GM12878 (cell line): ENCODE measurements around the gene OR56B1. TPM values are rescaled to one million over a fixed set of nuclear protein-coding genes. Genes with fewer than 3 reads are reported as not detected.
A peak's percentile ranks its signal among the peaks of the same experiment; 100 is the strongest.

Experiments used
- ATAC-seq: fragments of 200-7000 bp; cut with Tn5 transposase; 3 replicates; pipeline ENCODE4 v1.9.1; 2020; ENCODE audit warnings: mild to moderate bottlenecking, moderate library complexity
- BruUV-seq: library from RNA; stranded (reverse); fragments of 400-500 nt; replicated peaks from 2 replicates; lab custom pipeline; 2021; lab: Mats Ljungman, UMichigan
- CTCF ChIA-PET: fragments of 300-600 bp; sonication (Branson Sonifier 250); formaldehyde crosslinking; extraction: SDS; loops from one replicate; lab custom pipeline; 2021; ENCODE audit warnings: inconsistent platforms; lab: Yijun Ruan, JAX
- POLR2A ChIA-PET: fragments of 350-600 bp; formaldehyde crosslinking; extraction: SDS; loops from one replicate; lab custom pipeline; 2021; ENCODE audit warnings: inconsistent platforms; lab: Charles Lee
- RAD21 ChIA-PET: fragments of 300-600 bp; sonication (Branson Sonifier 250); formaldehyde crosslinking; loops from one replicate; lab custom pipeline; 2023; ENCODE audit warnings: antibody characterized with exemption; ENCODE audit not compliant: unreplicated experiment; lab: Charles Lee
- SMC1A ChIA-PET: fragments of 300-600 bp; sonication (Branson Sonifier 250); formaldehyde crosslinking; loops from one replicate; lab custom pipeline; 2023; ENCODE audit not compliant: unreplicated experiment, uncharacterized antibody; lab: Charles Lee
- DNase-seq: peaks from one replicate; pipeline ENCODE4 v3.0.0-alpha.2; 2011; ENCODE audit warnings: low read depth, low spot score
- FAIRE-seq: peaks from 3 replicates; lab custom pipeline; 2011; peaks lifted over from hg19 to GRCh38; lab: Jason Lieb, UNC
- H2AFZ ChIP-seq: 2 replicates; pipeline ENCODE4 v1.6.0; 2011; ENCODE audit warnings: low read depth, low read length, control low read depth; ENCODE audit not compliant: control insufficient read depth
- H3K27ac ChIP-seq: 2 replicates; pipeline ENCODE4 v1.5.1; 2011; ENCODE audit warnings: control low read depth; ENCODE audit not compliant: control insufficient read depth, insufficient read depth
- H3K27me3 ChIP-seq, 2 experiments: replicated peaks in 1 of 2; 2 replicates each; pipeline versions ENCODE4 v1.6.0 to v1.6.1; 2011; ENCODE audit warnings: low read length in 1 of 2; ENCODE audit not compliant: control insufficient read depth in 2 of 2, insufficient read depth in 2 of 2
- H3K36me3 ChIP-seq, 2 experiments: 2 replicates each; pipeline ENCODE4 v1.5.1; 2011; ENCODE audit warnings: low read length in 1 of 2; ENCODE audit not compliant: control insufficient read depth in 2 of 2, insufficient read depth in 2 of 2
- H3K4me1 ChIP-seq: 2 replicates; pipeline ENCODE4 v1.6.1; 2011; ENCODE audit warnings: mild to moderate bottlenecking, low read length, moderate library complexity, mixed read lengths; ENCODE audit not compliant: control insufficient read depth, insufficient read depth
- H3K4me2 ChIP-seq: 2 replicates; pipeline ENCODE4 v1.6.0; 2011; ENCODE audit warnings: control low read depth; ENCODE audit not compliant: control insufficient read depth, insufficient read depth
- H3K4me3 ChIP-seq: fragments of 200-600 bp; sonication (generic); 2 replicates; pipeline ENCODE4 v1.5.1; 2016
- H3K79me2 ChIP-seq: 2 replicates; pipeline ENCODE4 v1.6.0; 2011; ENCODE audit warnings: low read length; ENCODE audit not compliant: control insufficient read depth, insufficient read depth
- H3K9ac ChIP-seq: 2 replicates; pipeline ENCODE4 v1.8.0; 2011; ENCODE audit warnings: low read length, control low read depth, mixed read lengths; ENCODE audit not compliant: control insufficient read depth, insufficient read depth
- H3K9me3 ChIP-seq: replicated peaks from 3 replicates; pipeline ENCODE4 v1.5.1; 2011; ENCODE audit warnings: mild to moderate bottlenecking, low read length; ENCODE audit not compliant: control insufficient read depth, insufficient read depth
- H4K20me1 ChIP-seq: 2 replicates; pipeline ENCODE4 v1.6.0; 2011; ENCODE audit not compliant: control insufficient read depth, insufficient read depth
- ATF7 ChIP-seq: fragments of 450-650 bp; IDR thresholded peaks from 2 replicates; pipeline ENCODE4 v1.6.1; 2016; ENCODE audit warnings: low read depth, mild to moderate bottlenecking
- EP300 ChIP-seq, 2 experiments: fragments of 150-350 bp in 1 of 2; IDR thresholded peaks; 2 replicates each; pipeline ENCODE4 v1.6.1; 2011 to 2012; ENCODE audit warnings: low read depth in 2 of 2, low read length in 2 of 2, borderline replicate concordance in 1 of 2, improper control_type of control experiment in 1 of 2, inconsistent platforms in 1 of 2; ENCODE audit not compliant: control insufficient read depth in 1 of 2
- FOS ChIP-seq: IDR thresholded peaks from 3 replicates; pipeline ENCODE4 v1.6.1; 2011; ENCODE audit warnings: borderline replicate concordance; ENCODE audit not compliant: insufficient read length; ENCODE audit errors: extremely low read depth
- HDAC6 ChIP-seq: fragments of 200-600 bp; sonication (generic); IDR thresholded peaks from one replicate; pipeline ENCODE4 v1.8.0; 2017; ENCODE audit warnings: antibody characterized with exemption; ENCODE audit not compliant: unreplicated experiment
- IKZF1 ChIP-seq: fragments of 450-650 bp; conservative IDR thresholded peaks from 2 replicates; pipeline ENCODE4 v1.6.1; 2017; ENCODE audit warnings: antibody characterized with exemption, mild to moderate bottlenecking
- KDM1A ChIP-seq: fragments of 200-600 bp; sonication (generic); IDR thresholded peaks from 2 replicates; pipeline ENCODE4 v1.6.1; 2016; ENCODE audit warnings: borderline replicate concordance
- MXI1 ChIP-seq: fragments of 150-350 bp; IDR thresholded peaks from 2 replicates; pipeline ENCODE4 v1.6.1; 2011; ENCODE audit warnings: low read depth, mild to moderate bottlenecking, inconsistent platforms, low read length, improper control_type of control experiment
- PKNOX1 ChIP-seq: fragments of 450-650 bp; IDR thresholded peaks from 2 replicates; pipeline ENCODE4 v1.6.1; 2016; ENCODE audit warnings: mild to moderate bottlenecking
- SPI1 ChIP-seq: IDR thresholded peaks from 2 replicates; pipeline ENCODE4 v1.6.1; 2011; ENCODE audit warnings: low read depth, mild to moderate bottlenecking, low read length, moderate library complexity, borderline replicate concordance; ENCODE audit not compliant: insufficient read depth
- TAF1 ChIP-seq: IDR thresholded peaks from 2 replicates; pipeline ENCODE4 v1.6.1; 2011; ENCODE audit warnings: mild to moderate bottlenecking, low read depth, low read length, borderline replicate concordance
- ZBED1 ChIP-seq: IDR thresholded peaks from 2 replicates; pipeline ENCODE4 v1.6.1; 2016; ENCODE audit warnings: borderline replicate concordance
- ZSCAN29 ChIP-seq: fragments of 450-650 bp; IDR thresholded peaks from 2 replicates; pipeline ENCODE4 v1.6.1; 2017; ENCODE audit warnings: mild to moderate bottlenecking, moderate library complexity
- WGBS: methylation state at CpG from one replicate; pipeline ENCODE4 v1.1.6; 2016; ENCODE audit warnings: low lambda C conversion rate; ENCODE audit not compliant: insufficient replicate concordance, insufficient coverage; ENCODE audit errors: missing lambda C conversion rate; 5-methylcytosine and 5-hydroxymethylcytosine counted together
- in situ Hi-C: fragments of 300-500 bp; cut with MboI; formaldehyde crosslinking; loops from 9 replicates; pipeline ENCODE4 v1.14.3; 2018; ENCODE audit warnings: mixed read lengths
- intact Hi-C: fragments of 100-400 bp; cut with micrococcal nuclease; formaldehyde crosslinking; loops from one replicate; pipeline ENCODE4 v1.14.2; 2022; ENCODE audit not compliant: unreplicated experiment
- polyA plus RNA-seq, 11 experiments: library from polyadenylated mRNA; depleted of rRNA in 4 of 11; unstranded in 6 of 11; stranded (reverse) in 5 of 11; fragments of >200 nt; fragmentation: Nextera tagmentation in 4 of 11; fragmentation: Illumina TruSeq in 1 of 11; extraction: Ambion mirVana in 4 of 11; extraction: Trizol in 1 of 11; gene quantifications; 1 replicate in 1 of 11; 2 replicates in 10 of 11; pipeline versions ENCODE4 v1.2.1 to v1.2.3, GENCODE V29; 2011 to 2016; ENCODE audit warnings: inconsistent platforms in 2 of 11, missing spikeins in 2 of 11, low read depth in 1 of 11
- total RNA-seq, 4 experiments: library from RNA; depleted of rRNA in 3 of 4; stranded (reverse); fragments of >200 nt in 3 of 4; fragmentation: Illumina TruSeq in 1 of 4; extraction: Trizol in 1 of 4; gene quantifications; 2 replicates each; pipeline versions ENCODE4 v1.2.1 to v1.2.3, GENCODE V29; 2013 to 2021
- TF ChIP-seq, protein P1 (sequence below): fragments of 450-650 bp; IDR thresholded peaks from 2 replicates; pipeline ENCODE4 v1.6.1; 2017; ENCODE audit warnings: mild to moderate bottlenecking, low read depth, inconsistent platforms; ENCODE audit not compliant: poor library complexity, severe bottlenecking

OR56B1 gene
- total and polyA plus RNA-seq, 10 of the 15 experiments (the other 5 are each of a cell fraction or from before 2014, with no cell fraction given) = 0.04 to 0.71 (median 0.36) TPM; not detected in 3

DNA sequence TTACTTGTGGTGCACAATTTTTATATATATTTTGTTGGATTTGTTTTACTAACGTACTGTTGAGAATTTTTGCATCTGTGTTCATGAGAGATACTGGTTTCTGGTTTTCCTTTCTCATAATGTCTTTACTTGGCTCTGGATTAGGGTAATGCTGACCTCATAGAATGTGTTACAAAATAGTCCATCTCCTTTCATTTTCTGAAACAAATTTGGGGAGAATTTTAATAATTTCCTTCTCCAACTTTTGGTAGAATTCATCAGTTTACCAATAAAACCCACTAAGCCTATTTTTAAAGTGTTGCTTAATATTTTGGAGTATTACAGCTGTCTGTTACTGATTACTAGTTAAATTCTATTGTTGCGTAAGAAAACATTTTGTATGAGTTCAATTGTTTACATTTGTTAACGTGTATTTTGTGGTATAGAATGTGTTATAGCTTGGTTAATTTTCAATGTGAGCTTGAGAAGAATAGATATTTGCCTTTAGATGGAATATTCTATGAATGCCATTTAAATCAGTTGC, 35.1 kb upstream of the OR56B1 start:
- peaks cover 6 to 62% of the 10 kb centered on the region in 2 experiments for H3K36me3 ChIP-seq
- H3K4me1 ChIP-seq = peaks cover 3% of the 10 kb centered on the region
- DNase-seq (no peak), ATAC-seq (no peak), FAIRE-seq (no peak)
- ChIA-PET SMC1A (interaction anchor here (0.8 to 7.3 kb wide), 10 partner anchors 10 to 109 kb away, joined by 3 to 96 read pairs (median 3); partner anchors contain the start of genes TRIM22, TRIM34 and TRIM5), CTCF (interaction anchor here (0.9 to 5.0 kb wide), 6 partner anchors 10 to 109 kb away, joined by 3 to 37 read pairs (median 14); partner anchors contain the start of genes TRIM22 and TRIM5), POLR2A (interaction anchor here (1.6 to 4.9 kb wide), 3 partner anchors 10 to 76 kb away, joined by 3 to 58 read pairs (median 27); partner anchors contain the start of genes TRIM22, TRIM34 and TRIM5), RAD21 (interaction anchor here (0.9 to 5.5 kb wide), 4 partner anchors 11 to 108 kb away, joined by 3 to 61 read pairs (median 17); partner anchors contain the start of genes TRIM22 and TRIM5)
- intact Hi-C loops = loop anchor here (5.0 kb wide), 2 partner anchors 116 to 224 kb away; no protein-coding TSS in a partner anchor
- no TSS peak for BruUV-seq
- H3K27ac ChIP-seq = no peak overlapping the region
- H3K27me3 ChIP-seq = no peaks in the 10 kb centered on the region
- in situ Hi-C loops = loop anchor here (10.0 kb wide), 1 partner anchor 1034 kb away; no protein-coding TSS in a partner anchor
- TF ChIP-seq HDAC6 (no peak), KDM1A (no peak), SPI1 (no peak), FOS (no peak), ZSCAN29 (no peak), MXI1 (no peak), PKNOX1 (no peak), ZBED1 (no peak), EP300 (IDR thresholded peaks at IDR 0.05; ENCODE audit: borderline replicate concordance in 1 of 2, control insufficient read depth in 1 of 2, low read depth in 2 of 2, low read length in 2 of 2) (no peak), IKZF1 (no peak), TAF1 (no peak), ATF7 (no peak)
- TF ChIP-seq, protein P1, sequence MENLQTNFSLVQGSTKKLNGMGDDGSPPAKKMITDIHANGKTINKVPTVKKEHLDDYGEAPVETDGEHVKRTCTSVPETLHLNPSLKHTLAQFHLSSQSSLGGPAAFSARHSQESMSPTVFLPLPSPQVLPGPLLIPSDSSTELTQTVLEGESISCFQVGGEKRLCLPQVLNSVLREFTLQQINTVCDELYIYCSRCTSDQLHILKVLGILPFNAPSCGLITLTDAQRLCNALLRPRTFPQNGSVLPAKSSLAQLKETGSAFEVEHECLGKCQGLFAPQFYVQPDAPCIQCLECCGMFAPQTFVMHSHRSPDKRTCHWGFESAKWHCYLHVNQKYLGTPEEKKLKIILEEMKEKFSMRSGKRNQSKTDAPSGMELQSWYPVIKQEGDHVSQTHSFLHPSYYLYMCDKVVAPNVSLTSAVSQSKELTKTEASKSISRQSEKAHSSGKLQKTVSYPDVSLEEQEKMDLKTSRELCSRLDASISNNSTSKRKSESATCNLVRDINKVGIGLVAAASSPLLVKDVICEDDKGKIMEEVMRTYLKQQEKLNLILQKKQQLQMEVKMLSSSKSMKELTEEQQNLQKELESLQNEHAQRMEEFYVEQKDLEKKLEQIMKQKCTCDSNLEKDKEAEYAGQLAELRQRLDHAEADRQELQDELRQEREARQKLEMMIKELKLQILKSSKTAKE = no peak
- peaks cover 7% of the 10 kb centered on the region for H3K9me3 ChIP-seq
- H3K79me2 ChIP-seq = peaks cover 46% of the 10 kb centered on the region
- H2AFZ ChIP-seq = no peak overlapping the region
- H4K20me1 ChIP-seq = peaks cover 3% of the 10 kb centered on the region; the same call in 1 of the 2 replicates
- no peak overlapping the region for H3K9ac ChIP-seq
- WGBS = 56% methylated on average over 3 of the region's 3 CpGs
- peak overlapping the region; percentile 8; the same call in 1 of the 2 replicates for H3K4me3 ChIP-seq
- H3K4me2 ChIP-seq = peak overlapping the region; percentile 45; the same call in 1 of the 2 replicates
